OCI-LY3 (cell line): ENCODE data around the gene DEFB129.

Experiments
- H2AFZ ChIP-seq: fragments of 200-600, 300-600 bp; shearing (Covaris generic); 2 replicates; pipeline ENCODE4 v1.6.0; 2014; ENCODE audit warnings: antibody characterized with exemption, low read depth, low read length
- H3K27ac ChIP-seq: fragments of 200-600, 300-600 bp; sonication (generic); 2 replicates; pipeline ENCODE4 v1.5.1; 2014; ENCODE audit warnings: mild to moderate bottlenecking, low read length, moderate library complexity, mixed read lengths
- H3K27me3 ChIP-seq: fragments of 200-600, 300-600 bp; sonication (generic); 2 replicates; pipeline ENCODE4 v1.6.1; 2014; ENCODE audit warnings: low read depth, low read length, mixed read lengths
- H3K36me3 ChIP-seq: fragments of 200-600, 300-600 bp; sonication (generic); replicated peaks from 2 replicates; pipeline ENCODE3; 2014; ENCODE audit warnings: low read depth, low read length, mixed read lengths
- H3K4me1 ChIP-seq: fragments of 300-600, 200-600 bp; sonication (generic); 2 replicates; pipeline ENCODE4 v1.6.1; 2014; ENCODE audit warnings: low read length, mixed read lengths
- H3K4me2 ChIP-seq: fragments of 200-600, 300-600 bp; sonication (generic); 2 replicates; pipeline ENCODE4 v1.6.1; 2014; ENCODE audit warnings: low read length, mixed read lengths
- H3K4me3 ChIP-seq: fragments of 300-600, 200-600 bp; sonication (generic); 2 replicates; pipeline ENCODE4 v1.5.1; 2014; ENCODE audit warnings: antibody characterized with exemption, mild to moderate bottlenecking, low read length, moderate library complexity
- H3K79me2 ChIP-seq: fragments of 300-600, 200-600 bp; shearing (Covaris generic); 2 replicates; pipeline ENCODE4 v1.6.1; 2014; ENCODE audit warnings: mild to moderate bottlenecking, low read length, mixed read lengths
- H3K9ac ChIP-seq: fragments of 300-600, 200-600 bp; shearing (Covaris generic); 2 replicates; pipeline ENCODE4 v1.6.0; 2014; ENCODE audit warnings: mild to moderate bottlenecking, low read length, moderate library complexity
- H3K9me3 ChIP-seq: fragments of 200-600, 300-600 bp; shearing (Covaris generic); 2 replicates; pipeline ENCODE4 v1.6.1; 2014; ENCODE audit warnings: low read length, mixed read lengths; ENCODE audit not compliant: insufficient read depth
- H4K20me1 ChIP-seq: fragments of 200-600, 300-600 bp; sonication (generic); 2 replicates; pipeline ENCODE4 v1.6.1; 2016; ENCODE audit warnings: low read length, mixed read lengths; ENCODE audit not compliant: insufficient read depth
- CTCF ChIP-seq: fragments of 200-600, 300-600 bp; sonication (generic); IDR thresholded peaks from 2 replicates; pipeline ENCODE4 v1.5.1; 2014; ENCODE audit warnings: antibody characterized with exemption, low read length, low read depth
- EZH2phosphoT487 ChIP-seq: fragments of 200-600 bp; shearing (Covaris generic); IDR thresholded peaks from 2 replicates; pipeline ENCODE4 v1.6.1; 2018; ENCODE audit warnings: antibody characterized with exemption, mixed run types, low read depth

DEFB129 gene

DNA sequence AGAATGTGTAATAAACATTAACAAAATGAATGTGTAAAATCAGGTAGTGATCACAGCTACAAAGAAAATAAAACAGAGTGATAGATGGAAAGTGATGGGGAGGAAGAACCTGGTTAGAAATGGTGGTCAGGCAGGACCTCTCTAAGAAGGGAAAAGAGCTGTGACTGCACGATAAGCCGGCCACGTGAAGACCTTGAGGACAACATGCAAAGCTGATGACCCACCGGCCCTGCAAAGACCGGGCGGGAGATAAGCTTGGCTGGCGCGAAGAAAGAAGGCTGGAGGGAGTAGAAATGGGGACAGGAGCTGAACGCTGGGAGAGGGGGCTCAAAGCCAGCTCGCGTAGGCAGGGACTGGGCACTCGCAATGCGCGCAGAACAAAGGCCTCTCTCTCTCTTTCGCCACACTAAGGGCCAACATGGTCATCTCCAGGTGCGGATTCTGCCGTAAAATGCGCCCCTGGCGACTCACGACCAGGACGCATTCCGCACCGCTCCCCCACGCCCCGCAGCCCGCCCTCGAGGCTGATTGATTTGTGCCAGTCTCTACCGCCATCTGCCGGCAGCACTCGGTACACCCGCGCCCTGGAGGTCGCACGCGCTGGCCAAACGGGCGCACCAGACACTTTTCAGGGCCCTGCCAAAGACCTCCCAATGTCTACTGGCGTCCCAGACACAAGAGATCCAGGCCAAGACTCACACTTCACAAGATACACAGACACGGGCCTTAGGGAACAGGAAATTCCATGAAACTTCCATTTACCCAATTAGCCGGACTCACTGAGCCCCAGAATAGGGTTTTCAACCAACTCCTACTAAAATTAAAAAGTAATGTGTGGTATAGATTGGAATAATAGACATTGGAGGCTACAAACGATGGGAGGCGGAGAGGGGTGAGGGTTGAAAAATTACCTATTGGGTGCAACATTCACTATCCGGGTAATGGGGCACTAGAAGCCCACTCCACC, 39.8 kb downstream of the DEFB129 start:
- H2AFZ ChIP-seq: peak overlapping the region; percentile 99
- no peak overlapping the region for H3K27ac ChIP-seq
- H3K9ac ChIP-seq: peak overlapping the region; percentile 70
- H3K4me1 ChIP-seq: peaks cover 9% of the 10 kb centered on the region
- no peaks in the 10 kb centered on the region for H3K9me3 ChIP-seq
- H3K4me2 ChIP-seq: peak overlapping the region; percentile 97
- H3K36me3 ChIP-seq: no peaks in the 10 kb centered on the region
- peak overlapping the region; percentile 86 for H3K4me3 ChIP-seq
- TF ChIP-seq CTCF (peak; percentile 96), EZH2phosphoT487 (no peak)
- H3K79me2 ChIP-seq: no peaks in the 10 kb centered on the region
- H3K27me3 ChIP-seq: no peaks in the 10 kb centered on the region; the same call in 1 of the 2 replicates
- no peaks in the 10 kb centered on the region for H4K20me1 ChIP-seq

- H3K4me2 ChIP-seq: no peak overlapping the region
These were observed 43.5 kb downstream of the DEFB129 start for GRCh38 chr20:270517-270916.

GRCh38 chr20:271069-271468, 44.0 kb downstream of the DEFB129 start:
- TF ChIP-seq CTCF (no peak), EZH2phosphoT487 (no peak)
- Histone ChIP-seq H3K4me1 (peaks cover 9% of the 10 kb centered on the region), H3K4me2 (no peak overlapping the region), H3K79me2 (no peaks in the 10 kb centered on the region), H3K27ac (no peak overlapping the region), H3K27me3 (no peaks in the 10 kb centered on the region), H3K4me3 (no peak overlapping the region), H3K9me3 (no peaks in the 10 kb centered on the region), H3K9ac (no peak overlapping the region), H2AFZ (no peak overlapping the region), H3K36me3 (no peaks in the 10 kb centered on the region), H4K20me1 (no peaks in the 10 kb centered on the region)

More at GRCh38 chr20:270517-270916, 43.5 kb downstream of the DEFB129 start:
- no peak overlapping the region for H3K4me3 ChIP-seq
- H3K27ac ChIP-seq: no peak overlapping the region
- H3K27me3 ChIP-seq: no peaks in the 10 kb centered on the region
- peaks cover 9% of the 10 kb centered on the region for H3K4me1 ChIP-seq
- no peak overlapping the region for H2AFZ ChIP-seq
- TF ChIP-seq CTCF: no peak
- no peak for TF ChIP-seq EZH2phosphoT487
- no peaks in the 10 kb centered on the region for H3K79me2 ChIP-seq
- no peak overlapping the region for H3K9ac ChIP-seq
- H3K36me3 ChIP-seq: no peaks in the 10 kb centered on the region
- no peaks in the 10 kb centered on the region for H4K20me1 ChIP-seq
- no peaks in the 10 kb centered on the region for H3K9me3 ChIP-seq

GRCh38 chr20:271528-271927, 44.5 kb downstream of the DEFB129 start:
- Histone ChIP-seq H3K4me2 (no peak overlapping the region), H3K4me3 (no peak overlapping the region), H3K27ac (no peak overlapping the region), H3K9ac (no peak overlapping the region), H4K20me1 (no peaks in the 10 kb centered on the region), H3K4me1 (peaks cover 5% of the 10 kb centered on the region), H3K36me3 (no peaks in the 10 kb centered on the region), H3K27me3 (no peaks in the 10 kb centered on the region), H3K9me3 (no peaks in the 10 kb centered on the region), H3K79me2 (no peaks in the 10 kb centered on the region), H2AFZ (no peak overlapping the region)
- TF ChIP-seq CTCF (no peak), EZH2phosphoT487 (no peak)
